ENCODE data around the gene TMEM119.
"Not testable (repeated sequence)": the region's sequence is repeated elsewhere in the genome, so short reads cannot be mapped to it uniquely, and the experiment has no call there.

Gene TMEM119

GRCh38 chr12:108582978-108583770 is 14.7 kb downstream of the TMEM119 start:
- no peak for DNase-seq (ENCODE audit: low spot score)

GRCh38 chr12:108582509-108582908 is 15.4 kb downstream of the TMEM119 start:
- DNase-seq (ENCODE audit: low spot score), result no peak

- no peak for DNase-seq (ENCODE audit: low spot score)
Measured at GRCh38 chr12:108581311-108582227, 16.3 kb downstream of the TMEM119 start.

GRCh38 chr12:108580531-108580930 is 17.4 kb downstream of the TMEM119 start:
- DNase-seq (ENCODE audit: low spot score), result no peak

GRCh38 chr12:108578813-108579212 is 19.1 kb downstream of the TMEM119 start:
- no peak for DNase-seq (ENCODE audit: low spot score)

- no peak for DNase-seq (ENCODE audit: low spot score)
Measured at GRCh38 chr12:108578264-108578663, 19.6 kb downstream of the TMEM119 start.

- no peak for DNase-seq (ENCODE audit: low spot score)
Measured at GRCh38 chr12:108577458-108577857, 20.4 kb downstream of the TMEM119 start.

GRCh38 chr12:108576660-108577234 is 21.1 kb downstream of the TMEM119 start:
- no peak for DNase-seq (ENCODE audit: low spot score)

GRCh38 chr12:108575199-108575912 is 22.5 kb downstream of the TMEM119 start:
- DNase-seq (ENCODE audit: low spot score), result no peak

GRCh38 chr12:108574276-108574675 is 23.6 kb downstream of the TMEM119 start:
- DNase-seq (ENCODE audit: low spot score), result not testable (repeated sequence)

- DNase-seq (ENCODE audit: low spot score), result no peak
Measured at GRCh38 chr12:108573317-108573716, 24.6 kb downstream of the TMEM119 start.

GRCh38 chr12:108572166-108572790 is 25.6 kb downstream of the TMEM119 start:
- no peak for DNase-seq (ENCODE audit: low spot score)

GRCh38 chr12:108571609-108572165 is 26.2 kb downstream of the TMEM119 start:
- DNase-seq (ENCODE audit: low spot score), result no peak

GRCh38 chr12:108570743-108571608 is 26.9 kb downstream of the TMEM119 start:
- DNase-seq (ENCODE audit: low spot score), result no peak

GRCh38 chr12:108568338-108569154 is 29.3 kb downstream of the TMEM119 start:
- no peak for DNase-seq (ENCODE audit: low spot score)

- no peak for DNase-seq (ENCODE audit: low spot score)
Measured at GRCh38 chr12:108567406-108568337, 30.2 kb downstream of the TMEM119 start.

GRCh38 chr12:108566452-108566851 is 31.4 kb downstream of the TMEM119 start:
- DNase-seq (ENCODE audit: low spot score), result no peak

- DNase-seq (ENCODE audit: low spot score), result no peak
Measured at GRCh38 chr12:108565976-108566375, 31.9 kb downstream of the TMEM119 start.
